ENCODE measurements around the gene TSPAN5.

Gene TSPAN5

GRCh38 chr4:98444371-98444770 is 214.0 kb downstream of the TSPAN5 start:
- H3K27me3 ChIP-seq (ENCODE audit: control insufficient read depth, insufficient read depth, low read length): no peaks in the 10 kb centered on the region
- no peak overlapping the region for H3K9ac ChIP-seq (ENCODE audit: low read depth, low read length)
- no peaks in the 10 kb centered on the region for H3K4me1 ChIP-seq (ENCODE audit: control insufficient read depth, insufficient read depth, low read length)
- no peak overlapping the region for H3K4me3 ChIP-seq (ENCODE audit: low read depth, low read length)
- H3K36me3 ChIP-seq (ENCODE audit: control insufficient read depth, insufficient read depth, low read length): no peaks in the 10 kb centered on the region
- no peaks in the 10 kb centered on the region for H3K9me3 ChIP-seq (ENCODE audit: control insufficient read depth, insufficient read depth, low read length)

- Histone ChIP-seq H3K4me3 (ENCODE audit: low read depth, low read length) (no peak overlapping the region), H3K9ac (ENCODE audit: low read depth, low read length) (no peak overlapping the region), H3K9me3 (ENCODE audit: control insufficient read depth, insufficient read depth, low read length) (no peaks in the 10 kb centered on the region), H3K36me3 (ENCODE audit: control insufficient read depth, insufficient read depth, low read length) (no peaks in the 10 kb centered on the region), H3K4me1 (ENCODE audit: control insufficient read depth, insufficient read depth, low read length) (no peaks in the 10 kb centered on the region), H3K27me3 (ENCODE audit: control insufficient read depth, insufficient read depth, low read length) (no peaks in the 10 kb centered on the region)
Measured at GRCh38 chr4:98434816-98435215, 223.6 kb downstream of the TSPAN5 start.

DNA sequence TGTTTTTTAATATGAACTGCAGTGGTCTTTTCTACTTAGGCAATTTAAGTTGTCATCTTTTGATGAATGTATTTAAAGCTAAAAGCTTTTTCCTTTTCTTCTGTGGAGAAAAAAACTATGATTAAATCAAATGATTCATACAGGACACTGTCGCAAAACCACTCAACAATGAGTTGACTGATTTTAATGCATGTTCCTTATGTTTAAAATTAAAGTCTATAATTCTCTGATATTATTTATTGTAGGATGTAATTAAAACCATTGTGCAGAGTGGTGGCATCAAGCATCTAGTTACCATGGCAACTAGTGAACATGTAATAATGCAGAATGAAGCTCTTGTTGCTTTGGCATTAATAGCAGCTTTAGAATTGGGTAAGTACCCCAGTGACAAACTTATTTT is 224.7 kb downstream of the TSPAN5 start:
- Histone ChIP-seq H3K4me3 (ENCODE audit: low read depth, low read length) (no peak overlapping the region), H3K9me3 (ENCODE audit: control insufficient read depth, insufficient read depth, low read length) (no peaks in the 10 kb centered on the region), H3K36me3 (ENCODE audit: control insufficient read depth, insufficient read depth, low read length) (no peaks in the 10 kb centered on the region), H3K9ac (ENCODE audit: low read depth, low read length) (no peak overlapping the region), H3K27me3 (ENCODE audit: control insufficient read depth, insufficient read depth, low read length) (no peaks in the 10 kb centered on the region), H3K4me1 (ENCODE audit: control insufficient read depth, insufficient read depth, low read length) (no peaks in the 10 kb centered on the region)

GRCh38 chr4:98430708-98431403 is 227.6 kb downstream of the TSPAN5 start:
- no peaks in the 10 kb centered on the region for H3K4me1 ChIP-seq (ENCODE audit: control insufficient read depth, insufficient read depth, low read length)
- H3K9ac ChIP-seq (ENCODE audit: low read depth, low read length): no peak overlapping the region
- H3K9me3 ChIP-seq (ENCODE audit: control insufficient read depth, insufficient read depth, low read length): no peaks in the 10 kb centered on the region
- H3K27me3 ChIP-seq (ENCODE audit: control insufficient read depth, insufficient read depth, low read length): no peaks in the 10 kb centered on the region
- H3K36me3 ChIP-seq (ENCODE audit: control insufficient read depth, insufficient read depth, low read length): no peaks in the 10 kb centered on the region
- no peak overlapping the region for H3K4me3 ChIP-seq (ENCODE audit: low read depth, low read length)

DNA sequence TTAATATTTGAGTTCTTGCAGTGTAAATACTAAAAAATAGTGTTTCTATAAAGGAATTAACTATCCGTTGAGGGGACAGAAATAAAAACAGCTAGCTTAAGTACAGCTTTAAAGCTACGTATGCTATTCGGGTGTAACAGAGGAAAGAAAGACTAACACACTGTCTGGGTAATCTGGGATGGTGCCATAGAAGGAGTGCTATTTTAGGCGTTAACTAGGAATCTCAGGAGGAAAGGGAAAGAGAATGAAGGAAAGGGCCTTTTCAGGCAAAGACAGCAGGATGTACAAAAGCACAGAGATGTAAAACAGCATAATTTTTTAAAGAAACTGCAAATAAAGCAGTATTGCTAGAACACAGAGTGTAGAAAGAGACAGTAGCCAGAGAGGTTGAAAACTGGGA is 235.4 kb downstream of the TSPAN5 start:
- H3K27me3 ChIP-seq (ENCODE audit: control insufficient read depth, insufficient read depth, low read length): no peaks in the 10 kb centered on the region
- H3K4me3 ChIP-seq (ENCODE audit: low read depth, low read length): no peak overlapping the region
- no peaks in the 10 kb centered on the region for H3K9me3 ChIP-seq (ENCODE audit: control insufficient read depth, insufficient read depth, low read length)
- no peak overlapping the region for H3K9ac ChIP-seq (ENCODE audit: low read depth, low read length)
- H3K4me1 ChIP-seq (ENCODE audit: control insufficient read depth, insufficient read depth, low read length): no peaks in the 10 kb centered on the region
- H3K36me3 ChIP-seq (ENCODE audit: control insufficient read depth, insufficient read depth, low read length): no peaks in the 10 kb centered on the region

- Histone ChIP-seq H3K9me3 (ENCODE audit: control insufficient read depth, insufficient read depth, low read length) (no peaks in the 10 kb centered on the region), H3K4me1 (ENCODE audit: control insufficient read depth, insufficient read depth, low read length) (no peaks in the 10 kb centered on the region), H3K9ac (ENCODE audit: low read depth, low read length) (no peak overlapping the region), H3K4me3 (ENCODE audit: low read depth, low read length) (no peak overlapping the region), H3K27me3 (ENCODE audit: control insufficient read depth, insufficient read depth, low read length) (no peaks in the 10 kb centered on the region), H3K36me3 (ENCODE audit: control insufficient read depth, insufficient read depth, low read length) (no peaks in the 10 kb centered on the region)
Measured at GRCh38 chr4:98421111-98421510, 237.3 kb downstream of the TSPAN5 start.
